Liver (tissue), 3 donors: ENCODE results near the gene TOGARAM1.

ENCODE experiments used
- CTCF ChIP-seq: fragments of 150-350 bp; IDR thresholded peaks from 2 replicates; pipeline ENCODE4 v1.5.1; 2017; ENCODE audit warnings: improper control_type of control experiment, low read depth, low read length; ENCODE audit not compliant: missing input control
- EGR1 ChIP-seq, 2 donors: IDR thresholded peaks; 2 replicates each; pipeline ENCODE4 v1.6.1; 2016 to 2018; ENCODE audit warnings: antibody characterized with exemption in 2 of 2, low read depth in 2 of 2
- MAX ChIP-seq: IDR thresholded peaks from 2 replicates; pipeline ENCODE4 v1.6.1; 2016; ENCODE audit warnings: antibody characterized with exemption
- REST ChIP-seq: IDR thresholded peaks from 2 replicates; pipeline ENCODE4 v1.6.1; 2016; ENCODE audit warnings: antibody characterized with exemption, mild to moderate bottlenecking
- TAF1 ChIP-seq: conservative IDR thresholded peaks from 2 replicates; pipeline ENCODE4 v1.6.1; 2016; ENCODE audit warnings: antibody characterized with exemption, mild to moderate bottlenecking
- YY1 ChIP-seq: IDR thresholded peaks from 2 replicates; pipeline ENCODE4 v1.6.1; 2016; ENCODE audit warnings: antibody characterized with exemption, mild to moderate bottlenecking
- donor health status: healthy.
- donor health status: healthy.

- TF ChIP-seq CTCF (no peak), EGR1 (IDR thresholded peaks at IDR 0.05; ENCODE audit: low read depth in 2 of 2) (no peak), MAX (no peak), YY1 (no peak), TAF1 (no peak), REST (no peak)
Measured at GRCh38 chr14:45060551-45060950, 98.6 kb downstream of the TOGARAM1 start.
